Nucleus accumbens (tissue), 56 donors: ENCODE results near the gene TM9SF4.
"Not testable (repeated sequence)": the region's sequence is repeated elsewhere in the genome, so short reads cannot be mapped to it uniquely, and the experiment has no call there.

Source experiments
- DNase-seq, 56 donors: peaks; one replicate each; lab custom pipeline; 2025; lab: John Stamatoyannopoulos, UW

TM9SF4 gene

DNA sequence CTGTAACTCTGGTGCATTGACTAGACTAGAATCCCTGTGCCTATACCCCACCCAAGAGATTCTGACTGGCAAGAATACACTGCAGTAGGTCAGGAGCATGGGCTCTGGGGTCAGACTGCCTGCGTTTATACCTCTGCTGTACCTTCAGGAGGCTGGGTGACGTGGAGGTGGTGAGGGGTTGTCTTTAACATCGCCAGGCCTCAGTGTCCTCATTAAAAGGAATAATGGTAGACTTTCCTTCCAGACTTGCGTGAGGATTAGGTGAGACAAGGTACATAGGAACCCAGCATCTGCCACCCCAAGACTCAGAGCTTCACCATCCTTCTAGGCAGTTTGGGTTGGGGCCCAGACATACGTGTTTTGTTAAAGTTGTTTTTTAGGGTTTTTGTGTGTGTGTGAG lies 44.3 kb downstream of the TM9SF4 start:
- DNase-seq = no peak

DNA sequence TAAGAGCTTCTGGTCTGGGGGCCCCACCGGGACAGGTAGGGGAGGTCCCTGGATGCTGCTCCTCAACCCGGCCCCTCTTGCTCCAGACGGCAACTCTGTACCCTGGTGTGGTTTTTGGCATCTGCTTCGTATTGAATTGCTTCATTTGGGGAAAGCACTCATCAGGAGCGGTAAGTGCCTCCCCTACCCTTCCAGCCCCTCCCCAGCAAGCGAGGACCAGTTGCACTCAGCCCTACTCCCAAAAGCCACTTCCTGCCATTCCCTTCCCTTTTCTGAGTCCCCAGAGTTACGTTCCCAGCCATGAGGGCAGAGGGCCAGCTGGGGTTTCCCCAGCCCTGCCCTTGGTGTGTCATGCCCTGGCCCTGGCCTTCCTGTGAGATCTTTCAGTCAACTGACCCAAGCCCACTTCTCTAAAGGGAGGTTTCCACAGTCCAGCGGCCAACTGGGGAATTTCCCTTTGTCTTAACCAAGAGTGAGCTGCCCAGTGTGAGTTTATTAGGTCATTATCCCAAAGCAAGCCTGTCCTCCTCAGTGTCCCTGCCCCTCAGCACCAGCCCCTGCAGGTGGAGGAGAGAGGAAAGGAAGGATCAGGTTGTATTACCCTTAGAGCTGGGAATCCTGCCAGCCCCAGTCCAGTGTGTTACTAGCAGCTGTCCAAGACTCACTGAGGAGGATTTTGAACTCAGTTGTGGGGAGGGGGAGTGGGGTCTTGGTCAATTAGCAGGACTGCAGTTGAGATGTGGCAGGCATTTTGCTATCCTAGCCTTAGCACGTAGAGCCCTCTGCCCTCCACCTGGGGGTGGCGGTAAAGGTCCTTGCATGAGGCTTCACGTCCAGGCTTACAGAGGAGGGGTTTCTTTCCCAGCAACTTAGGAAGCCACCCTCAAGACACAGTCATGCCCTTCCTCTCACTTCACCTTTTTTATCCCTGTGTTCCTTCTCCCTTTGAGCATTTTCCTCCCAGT lies 45.8 kb downstream of the TM9SF4 start:
- peak in 38 of 56 donors; percentile 8 to 63 (median 24) for DNase-seq

DNA sequence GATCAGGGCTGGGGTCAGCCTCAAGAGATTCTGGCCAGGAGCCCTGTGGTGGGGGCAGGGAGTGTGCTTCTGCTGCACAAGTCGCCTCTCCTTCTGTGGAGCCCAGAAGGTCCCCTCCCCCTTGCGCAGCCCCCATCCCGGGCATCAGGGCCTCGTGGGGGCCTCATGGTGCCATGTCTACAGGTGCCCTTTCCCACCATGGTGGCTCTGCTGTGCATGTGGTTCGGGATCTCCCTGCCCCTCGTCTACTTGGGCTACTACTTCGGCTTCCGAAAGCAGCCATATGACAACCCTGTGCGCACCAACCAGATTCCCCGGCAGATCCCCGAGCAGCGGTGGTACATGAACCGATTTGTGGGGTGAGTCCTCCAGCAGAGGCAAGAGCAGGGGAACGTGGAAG lies 48.1 kb downstream of the TM9SF4 start:
- DNase-seq = no peak

DNA sequence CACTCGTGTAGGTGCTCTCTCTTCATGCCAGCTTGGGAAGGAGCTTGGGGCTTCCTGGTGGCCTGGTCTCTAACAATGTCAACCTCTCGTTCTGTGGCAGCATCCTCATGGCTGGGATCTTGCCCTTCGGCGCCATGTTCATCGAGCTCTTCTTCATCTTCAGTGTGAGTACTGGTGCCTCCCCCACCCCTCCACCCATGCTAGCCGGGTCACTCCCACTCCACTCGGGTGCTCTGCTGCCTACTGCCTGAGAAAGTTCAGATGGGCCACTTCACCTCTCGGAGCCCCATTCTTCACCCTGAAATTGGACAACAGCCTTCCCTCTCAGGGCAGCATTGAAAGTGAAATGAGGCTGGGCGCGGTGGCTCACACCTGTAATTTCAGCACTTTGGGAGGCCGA lies 48.8 kb downstream of the TM9SF4 start:
- DNase-seq = no peak

DNA sequence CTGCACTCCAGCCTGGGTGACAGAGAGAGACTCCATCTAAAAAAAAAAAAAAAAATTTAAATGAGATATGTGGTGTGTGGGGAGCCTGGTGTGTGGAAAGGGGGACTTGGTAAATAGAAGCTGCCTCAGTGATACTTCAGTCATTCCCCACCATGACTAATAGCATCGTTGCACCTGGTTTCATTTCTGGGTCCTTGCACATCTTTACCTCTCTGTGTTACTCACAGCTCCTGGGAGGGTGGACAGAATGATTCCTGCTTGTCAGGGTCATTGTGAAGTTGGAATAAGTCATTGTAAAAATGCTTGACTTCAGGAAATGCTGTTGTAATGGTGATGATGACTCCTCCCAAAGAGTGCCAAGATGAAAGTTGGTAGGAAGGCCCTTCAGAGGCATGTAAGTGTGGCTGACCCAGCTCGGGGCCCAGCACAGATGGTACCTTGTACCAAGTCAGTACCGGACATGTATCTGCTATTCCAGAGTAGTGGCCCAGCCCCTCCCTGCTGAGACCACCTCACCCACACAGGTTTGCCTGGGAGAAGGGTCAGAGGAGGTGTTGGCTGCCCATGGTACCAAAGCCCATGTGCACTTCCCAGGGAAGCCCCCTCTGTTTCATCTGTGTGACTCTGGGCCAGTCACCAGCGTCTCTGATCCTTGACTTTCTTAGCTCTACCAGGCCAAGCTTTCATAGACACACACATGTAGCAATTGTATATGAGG lies 49.6 kb downstream of the TM9SF4 start:
- DNase-seq = no peak

DNA sequence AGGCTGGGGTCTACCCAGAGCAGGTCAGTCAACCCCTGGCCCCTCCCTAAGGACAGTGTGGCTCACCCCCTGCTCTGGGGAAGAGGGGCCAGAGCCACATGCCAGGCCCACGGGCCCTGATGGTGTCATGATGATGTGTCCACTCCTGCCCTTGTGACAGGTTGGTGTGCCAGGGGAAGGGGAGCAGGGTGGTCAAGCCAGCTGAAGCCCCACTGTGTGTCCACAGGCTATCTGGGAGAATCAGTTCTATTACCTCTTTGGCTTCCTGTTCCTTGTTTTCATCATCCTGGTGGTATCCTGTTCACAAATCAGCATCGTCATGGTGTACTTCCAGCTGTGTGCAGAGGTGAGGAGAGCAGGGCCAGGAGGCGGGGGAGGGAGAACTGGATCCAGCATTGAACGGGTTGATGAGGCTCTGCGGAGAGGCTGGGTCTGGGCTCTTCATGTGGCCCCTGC lies 50.3 kb downstream of the TM9SF4 start:
- DNase-seq = no peak

DNA sequence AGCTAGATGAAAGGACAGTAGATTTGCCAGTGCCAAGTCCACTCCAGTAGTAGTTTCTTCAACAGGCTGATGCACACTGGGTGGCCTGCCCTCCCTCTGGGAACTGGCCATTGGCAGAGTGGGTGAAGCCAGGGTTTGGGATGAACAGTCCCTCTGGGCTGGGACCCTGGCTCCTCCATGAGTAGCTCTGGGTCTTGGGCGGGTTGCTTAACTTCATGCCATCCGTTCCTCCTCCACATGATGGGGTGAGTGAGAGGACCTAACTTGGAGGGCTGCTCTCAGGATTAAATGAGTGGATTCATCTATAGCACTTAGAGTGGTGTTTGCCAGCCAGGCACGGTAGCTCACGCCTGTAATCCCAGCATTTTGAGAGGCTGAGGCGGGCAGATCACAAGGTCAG lies 50.8 kb downstream of the TM9SF4 start:
- DNase-seq = no peak

DNA sequence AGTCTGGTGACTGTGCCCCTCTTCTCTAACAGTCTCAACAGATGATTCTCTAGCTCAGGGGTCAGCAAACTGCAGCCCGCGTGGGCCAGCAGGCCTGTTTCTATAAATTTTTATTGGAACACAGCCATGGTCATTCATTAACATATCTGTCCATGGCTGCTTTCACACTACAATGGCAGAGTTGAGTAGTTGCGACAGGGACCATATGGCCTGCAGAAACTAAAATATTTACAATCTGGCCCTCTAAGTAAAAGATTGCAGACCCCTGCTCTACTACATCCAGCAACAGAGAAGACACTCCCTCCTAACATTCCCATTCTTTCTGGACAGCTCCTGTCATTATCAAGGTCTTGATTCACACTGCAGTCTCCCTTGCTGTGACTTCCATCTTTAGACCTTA lies 52.8 kb downstream of the TM9SF4 start:
- no peak for DNase-seq

DNA sequence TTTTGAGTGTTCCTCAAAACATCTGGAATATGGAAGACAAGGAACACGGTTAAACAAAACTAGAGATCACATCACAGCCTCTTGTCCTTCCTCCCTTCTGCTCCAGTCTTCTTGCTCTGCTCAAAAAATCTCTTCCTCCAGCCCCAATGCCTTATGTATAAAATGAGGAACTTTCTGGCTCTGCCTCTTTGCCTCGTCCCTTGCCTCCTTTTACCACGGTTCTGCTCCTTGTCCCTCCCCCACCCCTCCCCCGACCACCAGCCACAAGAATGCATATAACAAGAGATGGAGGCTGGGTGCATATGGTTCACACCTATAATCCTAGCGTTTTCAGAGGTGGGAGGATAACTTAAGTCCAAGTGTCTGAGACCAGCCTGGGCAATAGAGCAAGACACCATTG lies 54.4 kb downstream of the TM9SF4 start:
- no peak for DNase-seq

DNA sequence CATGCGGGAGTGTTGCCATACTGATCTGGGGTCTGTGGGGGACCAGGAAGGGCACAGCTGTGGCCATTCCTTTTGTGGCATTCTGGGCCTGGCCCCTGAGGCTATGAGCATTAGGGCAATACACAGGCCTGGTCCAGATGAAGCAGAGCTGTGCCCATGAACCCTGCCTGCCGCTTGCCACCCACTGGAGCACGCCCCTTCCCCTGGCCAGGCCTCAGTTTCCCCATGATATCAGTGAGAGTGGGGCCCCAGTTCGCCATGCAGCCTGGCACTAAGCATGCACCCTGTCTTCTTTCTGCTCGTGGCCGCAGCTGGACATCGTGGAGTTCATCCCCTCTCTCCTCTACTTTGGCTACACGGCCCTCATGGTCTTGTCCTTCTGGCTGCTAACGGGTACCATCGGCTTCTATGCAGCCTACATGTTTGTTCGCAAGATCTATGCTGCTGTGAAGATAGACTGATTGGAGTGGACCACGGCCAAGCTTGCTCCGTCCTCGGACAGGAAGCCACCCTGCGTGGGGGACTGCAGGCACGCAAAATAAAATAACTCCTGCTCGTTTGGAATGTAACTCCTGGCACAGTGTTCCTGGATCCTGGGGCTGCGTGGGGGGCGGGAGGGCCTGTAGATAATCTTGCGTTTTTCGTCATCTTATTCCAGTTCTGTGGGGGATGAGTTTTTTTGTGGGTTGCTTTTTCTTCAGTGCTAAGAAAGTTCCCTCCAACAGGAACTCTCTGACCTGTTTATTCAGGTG lies 55.6 kb downstream of the TM9SF4 start:
- peak in 4 of 56 donors; percentile 5 to 27 (median 11) for DNase-seq

DNA sequence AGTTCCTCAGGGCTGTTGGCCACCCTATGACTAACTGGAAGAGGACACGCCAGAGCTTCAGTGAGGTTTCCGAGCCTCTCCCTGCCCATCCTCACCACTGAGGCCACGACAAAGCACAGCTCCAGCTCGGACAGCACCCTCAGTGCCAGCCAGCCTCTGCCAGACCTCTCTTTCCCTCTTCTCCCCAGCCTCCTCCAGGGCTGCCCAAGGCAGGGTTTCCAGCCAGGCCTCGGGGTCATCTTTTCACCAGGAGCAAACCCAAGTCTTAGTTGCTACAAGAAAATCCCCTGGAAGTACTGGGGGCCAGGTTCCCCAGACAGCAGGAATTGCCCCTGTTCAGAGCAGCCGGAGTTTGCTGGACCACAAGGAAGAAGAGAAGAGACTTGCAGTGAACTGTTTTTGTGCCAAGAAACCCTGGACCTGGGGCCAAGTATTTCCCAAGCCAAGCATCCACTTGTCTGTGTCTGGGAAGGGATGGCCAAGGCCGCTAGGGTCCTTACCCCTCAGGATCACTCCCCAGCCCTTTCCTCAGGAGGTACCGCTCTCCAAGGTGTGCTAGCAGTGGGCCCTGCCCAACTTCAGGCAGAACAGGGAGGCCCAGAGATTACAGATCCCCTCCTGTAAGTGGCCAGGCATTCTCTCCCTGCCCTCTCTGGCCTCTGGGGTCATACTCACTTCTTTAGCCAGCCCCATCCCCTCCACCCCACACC lies 56.5 kb downstream of the TM9SF4 start:
- no peak for DNase-seq

DNA sequence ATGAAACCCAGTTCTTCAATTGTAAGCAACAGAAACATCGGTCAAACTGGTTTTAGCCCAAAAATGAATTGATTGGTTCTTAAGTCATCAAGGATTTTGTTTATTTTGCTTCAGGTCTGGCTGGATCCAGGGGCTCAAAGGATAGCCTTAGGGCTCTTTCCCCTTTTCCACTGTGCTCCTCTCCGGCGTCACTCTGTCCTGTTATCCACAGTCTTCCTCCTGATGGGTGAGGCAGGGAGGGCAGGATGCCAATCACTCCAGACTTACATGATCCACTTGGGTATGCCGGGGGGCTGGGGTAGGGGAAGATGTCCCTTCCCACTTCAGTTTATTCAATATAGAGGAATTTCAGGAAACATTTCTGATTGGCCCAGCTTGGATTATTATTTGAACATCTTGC lies 58.0 kb downstream of the TM9SF4 start:
- DNase-seq = no peak

DNA sequence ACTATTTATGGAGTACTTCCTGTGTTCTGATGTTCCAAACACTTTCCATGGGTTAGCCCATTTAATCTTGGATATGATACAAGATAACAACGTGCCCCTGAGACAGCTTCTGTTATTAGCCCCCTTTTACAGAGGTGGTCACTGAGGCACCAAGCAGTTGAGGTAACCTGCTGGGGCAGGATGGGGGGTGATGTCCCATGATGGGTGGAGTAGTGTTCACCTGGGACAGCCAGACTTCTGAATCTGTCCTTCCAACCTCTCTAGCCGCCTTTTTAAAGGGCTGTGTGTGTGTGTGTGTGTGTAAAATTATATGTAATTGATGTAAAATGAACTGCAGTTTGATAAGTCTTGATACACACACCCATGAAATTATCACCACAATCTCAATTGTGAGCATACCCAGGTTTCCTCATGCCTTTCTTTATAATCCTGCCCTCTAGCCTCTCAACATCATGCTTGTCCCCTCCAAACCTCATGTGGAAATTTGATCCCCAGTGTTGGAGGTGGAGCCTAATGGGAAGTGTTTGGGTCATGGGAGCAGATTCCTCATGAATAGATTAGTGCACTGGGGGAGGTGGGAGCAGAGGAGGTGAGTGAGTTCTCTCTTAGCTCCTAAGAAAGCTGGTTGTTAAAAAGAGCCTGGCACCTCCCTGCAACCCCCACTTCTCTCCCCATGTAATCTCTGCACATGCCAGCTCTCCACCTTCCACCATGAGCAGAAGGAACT lies 58.8 kb downstream of the TM9SF4 start:
- DNase-seq = no peak

DNA sequence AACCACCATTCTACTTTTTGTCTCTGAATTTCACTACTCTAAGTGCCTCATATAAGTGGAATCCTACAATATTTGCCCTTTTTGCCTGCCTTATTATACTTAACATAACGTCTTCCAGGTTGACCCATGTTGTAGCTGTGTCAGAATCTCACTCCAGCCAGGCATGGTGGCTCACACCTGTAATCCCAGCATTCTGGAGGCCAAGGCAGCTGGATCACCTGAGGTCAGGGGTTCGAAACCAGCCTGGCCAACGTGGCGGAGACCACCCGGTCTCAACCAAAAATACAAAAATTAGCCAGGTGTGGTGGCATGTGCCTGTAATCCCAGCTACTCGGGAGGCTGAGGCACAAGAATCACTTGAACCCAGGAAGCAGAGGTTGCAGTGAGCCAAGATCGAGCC lies 68.2 kb downstream of the TM9SF4 start:
- not testable (repeated sequence) for DNase-seq

DNA sequence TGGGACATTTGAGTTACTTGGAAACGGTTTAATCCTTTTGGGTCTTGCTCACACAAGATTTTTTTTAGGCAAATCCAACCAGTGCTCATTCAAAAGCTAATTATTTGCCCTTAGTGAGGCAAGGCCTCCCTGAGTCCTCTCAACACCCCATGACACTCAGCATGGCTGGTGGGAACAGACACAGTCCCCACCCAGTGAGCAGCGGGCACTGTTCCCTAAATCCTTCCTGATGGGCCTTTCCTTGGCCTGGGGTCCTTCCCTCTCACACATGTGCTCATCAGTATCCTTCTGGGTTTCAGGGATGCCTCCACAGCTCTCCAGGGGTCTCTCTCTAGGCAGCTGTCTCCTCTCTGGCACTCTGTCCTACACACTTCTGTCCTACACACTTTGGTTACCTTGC lies 70.0 kb downstream of the TM9SF4 start:
- DNase-seq = no peak

DNA sequence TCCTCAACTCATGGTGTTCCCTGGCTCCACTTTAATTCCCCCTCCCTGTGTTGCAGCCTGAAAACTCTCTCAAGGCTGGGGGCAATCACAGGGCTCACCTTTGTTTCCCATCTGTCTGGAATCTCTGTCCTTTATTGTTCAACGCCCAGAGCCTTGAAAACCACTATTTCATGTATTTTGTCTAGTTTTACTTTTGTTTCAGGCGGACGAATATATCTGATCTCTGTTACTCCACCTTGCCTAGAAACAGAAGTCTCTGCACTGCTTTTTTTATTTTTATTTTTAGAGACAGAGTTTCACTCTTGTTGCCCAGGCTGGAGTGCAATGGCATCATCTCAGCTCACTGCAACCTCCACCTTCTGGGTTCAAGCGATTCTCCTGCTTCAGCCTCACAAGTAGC lies 70.4 kb downstream of the TM9SF4 start:
- no peak for DNase-seq

DNA sequence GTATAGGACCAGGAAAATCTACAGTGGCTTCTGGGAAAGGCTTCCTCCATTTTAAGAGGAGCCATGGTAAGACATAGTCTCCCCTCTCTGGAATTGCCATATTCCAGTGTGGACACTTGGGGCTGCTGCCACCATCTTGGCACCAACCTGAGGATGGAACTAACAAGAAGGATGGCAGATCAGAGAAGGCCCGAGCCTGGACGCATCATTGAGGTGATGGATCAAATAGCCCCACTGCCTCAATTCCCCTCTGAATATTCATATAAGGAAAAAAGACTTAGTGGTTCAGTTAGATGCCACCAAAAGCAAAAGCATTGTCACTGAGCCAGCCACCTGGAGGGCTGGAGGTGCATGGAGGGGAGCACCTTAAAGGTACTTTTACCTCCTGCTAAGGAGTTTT lies 72.1 kb downstream of the TM9SF4 start:
- DNase-seq = no peak

DNA sequence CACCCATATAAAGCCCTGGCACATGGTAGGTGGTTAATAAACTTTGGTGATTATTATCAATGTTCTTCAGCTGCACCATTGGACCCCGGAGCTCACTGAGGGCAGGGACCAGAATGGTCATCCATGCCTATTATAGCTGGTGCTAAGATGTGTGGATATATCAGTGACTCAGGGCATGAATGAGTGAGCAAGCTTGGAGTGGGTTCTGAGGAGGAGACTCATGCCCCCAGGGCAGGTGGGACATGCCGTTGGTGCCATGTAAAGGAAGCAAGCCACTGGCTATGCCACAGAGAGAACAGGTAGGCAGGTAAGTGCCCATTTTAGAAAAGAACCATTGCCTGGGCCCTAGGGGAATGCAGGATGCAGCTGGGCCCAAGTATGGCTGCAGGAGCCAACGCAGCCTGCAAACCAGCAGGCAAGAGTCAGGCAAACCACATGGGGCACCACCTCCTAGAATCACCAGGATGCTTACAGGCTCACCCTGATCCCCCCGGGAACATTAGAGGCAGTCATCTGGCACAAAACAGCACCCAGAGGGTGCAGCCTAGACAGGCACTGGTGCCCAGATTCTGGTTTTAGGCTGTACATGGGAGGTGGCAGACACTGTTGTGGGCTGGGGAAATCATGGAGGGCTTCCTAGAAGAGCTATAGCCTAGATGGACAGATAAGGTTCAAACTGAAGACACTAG lies 74.6 kb downstream of the TM9SF4 start:
- no peak for DNase-seq

DNA sequence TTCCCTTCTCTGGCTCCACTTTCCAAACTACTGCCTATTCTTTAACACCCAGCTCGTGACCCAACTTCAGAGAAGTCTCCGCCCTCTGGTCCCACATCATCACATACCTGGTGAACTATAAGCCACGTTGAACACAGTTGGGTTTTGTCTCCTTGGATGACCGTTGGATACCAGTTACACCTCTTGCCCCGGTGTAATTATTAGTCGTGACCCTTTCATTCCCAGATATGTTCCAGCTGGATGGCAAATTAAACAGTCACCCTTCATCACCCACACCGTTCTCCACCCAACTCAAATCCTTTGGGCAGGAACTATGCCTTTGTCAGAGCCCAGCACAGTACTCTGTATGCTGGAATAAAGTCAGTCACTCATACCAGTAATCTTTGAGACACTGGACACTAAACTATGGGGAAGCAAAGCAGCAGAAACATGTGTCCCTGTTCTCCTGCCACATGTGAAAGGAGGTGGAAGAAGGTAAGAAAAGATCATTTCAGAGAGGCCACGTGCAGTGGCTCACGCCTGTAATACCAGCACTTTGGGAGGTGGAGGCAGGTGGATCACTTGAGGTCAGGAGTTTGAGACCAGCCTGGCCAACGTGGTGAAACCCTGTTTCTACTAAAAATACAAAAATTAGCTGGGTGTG lies 75.6 kb downstream of the TM9SF4 start:
- DNase-seq = no peak
